Measurements from ENCODE around the gene HES1. TPM values are rescaled to one million over a fixed set of nuclear protein-coding genes. Genes with fewer than 3 reads are reported as not detected.

The HES1 gene
- polyA plus RNA-seq, 1 donor from 2014 or later, result 0.25 TPM

DNA sequence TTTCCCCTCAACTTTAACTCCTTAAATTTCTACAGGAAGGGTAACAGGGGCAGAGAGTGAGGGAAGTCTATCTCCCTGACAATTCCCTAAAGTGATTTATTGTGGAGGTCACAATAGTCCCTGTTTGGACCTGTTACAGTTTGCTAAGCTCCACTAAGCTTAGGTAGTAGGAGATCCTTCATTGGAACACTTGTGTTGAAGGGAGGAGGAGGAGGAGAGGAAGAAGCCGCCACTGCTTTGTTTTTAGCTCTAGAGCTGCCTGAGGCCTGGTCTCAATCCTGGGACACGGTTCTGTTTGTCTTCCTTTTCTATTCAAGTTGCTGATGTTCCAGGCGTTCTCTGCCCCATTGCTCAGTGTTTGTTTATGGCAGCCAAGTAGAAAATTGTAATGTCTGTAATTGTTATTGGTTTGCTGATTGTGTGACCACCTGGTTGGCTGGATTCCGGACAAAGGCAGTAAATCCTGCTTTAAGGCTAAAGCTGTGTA, 48.4 kb downstream of the HES1 start:
- no peak for TF ChIP-seq EP300 (conservative IDR thresholded peaks at IDR 0.05; ENCODE audit: poor library complexity, severe bottlenecking)
- TF ChIP-seq MXI1 (conservative IDR thresholded peaks at IDR 0.05; ENCODE audit: poor library complexity, severe bottlenecking), result no peak
- no peak for TF ChIP-seq SMC3 (conservative IDR thresholded peaks at IDR 0.05; ENCODE audit: poor library complexity)
- no peak for TF ChIP-seq EZH2 (IDR thresholded peaks at IDR 0.05; ENCODE audit: borderline replicate concordance, insufficient read depth, low read length, poor library complexity, severe bottlenecking)
- no peak for TF ChIP-seq RAD21 (conservative IDR thresholded peaks at IDR 0.05)
- no peak for TF ChIP-seq TAF1 (IDR thresholded peaks at IDR 0.05; ENCODE audit: low read depth)
- TF ChIP-seq POLR2AphosphoS5 (IDR thresholded peaks at IDR 0.05), result no peak
- TF ChIP-seq REST (IDR thresholded peaks at IDR 0.05; ENCODE audit: borderline replicate concordance), result no peak
- TF ChIP-seq, protein P1, sequence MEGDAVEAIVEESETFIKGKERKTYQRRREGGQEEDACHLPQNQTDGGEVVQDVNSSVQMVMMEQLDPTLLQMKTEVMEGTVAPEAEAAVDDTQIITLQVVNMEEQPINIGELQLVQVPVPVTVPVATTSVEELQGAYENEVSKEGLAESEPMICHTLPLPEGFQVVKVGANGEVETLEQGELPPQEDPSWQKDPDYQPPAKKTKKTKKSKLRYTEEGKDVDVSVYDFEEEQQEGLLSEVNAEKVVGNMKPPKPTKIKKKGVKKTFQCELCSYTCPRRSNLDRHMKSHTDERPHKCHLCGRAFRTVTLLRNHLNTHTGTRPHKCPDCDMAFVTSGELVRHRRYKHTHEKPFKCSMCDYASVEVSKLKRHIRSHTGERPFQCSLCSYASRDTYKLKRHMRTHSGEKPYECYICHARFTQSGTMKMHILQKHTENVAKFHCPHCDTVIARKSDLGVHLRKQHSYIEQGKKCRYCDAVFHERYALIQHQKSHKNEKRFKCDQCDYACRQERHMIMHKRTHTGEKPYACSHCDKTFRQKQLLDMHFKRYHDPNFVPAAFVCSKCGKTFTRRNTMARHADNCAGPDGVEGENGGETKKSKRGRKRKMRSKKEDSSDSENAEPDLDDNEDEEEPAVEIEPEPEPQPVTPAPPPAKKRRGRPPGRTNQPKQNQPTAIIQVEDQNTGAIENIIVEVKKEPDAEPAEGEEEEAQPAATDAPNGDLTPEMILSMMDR (IDR thresholded peaks at IDR 0.05; ENCODE audit: poor library complexity, severe bottlenecking), result no peak
- Histone ChIP-seq H3K9ac (ENCODE audit: low read length) (no peak overlapping the region), H3F3A (ENCODE audit: insufficient read depth, low read length, poor library complexity, severe bottlenecking) (no peaks in the 10 kb centered on the region), H3K4me3 (ENCODE audit: low read length) (no peak overlapping the region), H3K9me2 (ENCODE audit: insufficient read depth, low read length) (no peaks in the 10 kb centered on the region), H3K4me2 (ENCODE audit: low read length) (no peak overlapping the region), H3K79me2 (replicated peaks; ENCODE audit: insufficient read depth, low read length) (no peaks in the 10 kb centered on the region), H3K27me3 (ENCODE audit: insufficient read depth, low read depth, low read length) (no peaks in the 10 kb centered on the region), H4K20me1 (ENCODE audit: insufficient read depth) (no peaks in the 10 kb centered on the region), H3K36me3 (ENCODE audit: insufficient read depth, low read length) (no peaks in the 10 kb centered on the region), H2AFZ (ENCODE audit: low read depth, low read length) (no peak overlapping the region), H3K9me3 (ENCODE audit: low read length) (no peaks in the 10 kb centered on the region), H3K27ac (ENCODE audit: low read length) (no peak overlapping the region)

GRCh38 chr3:194184801-194185200, 48.9 kb downstream of the HES1 start:
- Histone ChIP-seq H3K27ac (ENCODE audit: low read length) (no peak overlapping the region), H3K79me2 (replicated peaks; ENCODE audit: insufficient read depth, low read length) (no peaks in the 10 kb centered on the region), H3K4me3 (ENCODE audit: low read length) (no peak overlapping the region), H3K27me3 (ENCODE audit: insufficient read depth, low read depth, low read length) (no peaks in the 10 kb centered on the region), H3K36me3 (ENCODE audit: insufficient read depth, low read length) (no peaks in the 10 kb centered on the region), H3K4me2 (ENCODE audit: low read length) (no peak overlapping the region), H3K9me2 (ENCODE audit: insufficient read depth, low read length) (no peaks in the 10 kb centered on the region), H2AFZ (ENCODE audit: low read depth, low read length) (no peak overlapping the region), H3F3A (ENCODE audit: insufficient read depth, low read length, poor library complexity, severe bottlenecking) (no peaks in the 10 kb centered on the region), H3K9me3 (ENCODE audit: low read length) (no peaks in the 10 kb centered on the region), H3K9ac (ENCODE audit: low read length) (no peak overlapping the region), H4K20me1 (ENCODE audit: insufficient read depth) (no peaks in the 10 kb centered on the region)
- TF ChIP-seq TAF1 (IDR thresholded peaks at IDR 0.05; ENCODE audit: low read depth), result no peak
- no peak for TF ChIP-seq REST (IDR thresholded peaks at IDR 0.05; ENCODE audit: borderline replicate concordance)
- no peak for TF ChIP-seq RAD21 (conservative IDR thresholded peaks at IDR 0.05)

All from neural cell (in vitro differentiated cells).